IMR-90 (cell line): Measurements from ENCODE around the gene CLEC2D. TPM values are rescaled to one million over a fixed set of nuclear protein-coding genes. Genes with fewer than 3 reads are reported as not detected.

Experiments
- ATAC-seq: fragments of 200-7000 bp; cut with Tn5 transposase; 2 replicates; pipeline ENCODE4 v1.9.1; 2020; ENCODE audit warnings: low read depth, mild to moderate bottlenecking, moderate library complexity
- BruUV-seq: library from RNA; stranded (reverse); fragments of 400-500 nt; replicated peaks from 2 replicates; lab custom pipeline; 2021; lab: Mats Ljungman, UMichigan
- CTCF ChIA-PET: fragments of 300-600 bp; formaldehyde crosslinking; extraction: SDS; loops from one replicate; lab custom pipeline; 2021; ENCODE audit warnings: antibody characterized with exemption; lab: Yijun Ruan, JAX
- POLR2A ChIA-PET: fragments of 300-600 bp; sonication (Branson Sonifier 250); formaldehyde crosslinking; loops from one replicate; lab custom pipeline; 2022; ENCODE audit warnings: antibody characterized with exemption; ENCODE audit not compliant: unreplicated experiment; lab: Charles Lee
- DNase-seq: peaks from one replicate; pipeline ENCODE4 v3.0.0; 2013
- H2AFZ ChIP-seq: replicated peaks from 2 replicates; pipeline ENCODE3; 2013; ENCODE audit warnings: low read length, mild to moderate bottlenecking; ENCODE audit not compliant: poor library complexity
- H2AK5ac ChIP-seq: 2 replicates; pipeline ENCODE4 v1.6.1; 2013; ENCODE audit warnings: low read depth, low read length, inconsistent platforms
- H2AK9ac ChIP-seq: replicated peaks from 2 replicates; pipeline ENCODE3; 2013; ENCODE audit warnings: mild to moderate bottlenecking, low read depth, low read length, moderate library complexity; ENCODE audit not compliant: poor library complexity
- H2BK120ac ChIP-seq: 2 replicates; pipeline ENCODE4 v1.6.1; 2013; ENCODE audit warnings: low read depth, low read length, inconsistent platforms
- H2BK15ac ChIP-seq: 3 replicates; pipeline ENCODE4 v1.6.1; 2013; ENCODE audit warnings: low read depth, low read length, inconsistent platforms
- H2BK20ac ChIP-seq: 2 replicates; pipeline ENCODE4 v1.6.1; 2013; ENCODE audit warnings: low read depth, mild to moderate bottlenecking, inconsistent platforms, low read length, moderate library complexity
- H2BK5ac ChIP-seq: 2 replicates; pipeline ENCODE4 v1.6.1; 2013; ENCODE audit warnings: mild to moderate bottlenecking, low read depth, low read length, inconsistent platforms; ENCODE audit not compliant: poor library complexity, severe bottlenecking
- H3K14ac ChIP-seq: replicated peaks from 2 replicates; pipeline ENCODE4 v1.6.1; 2013; ENCODE audit warnings: low read depth, low read length, inconsistent platforms
- H3K18ac ChIP-seq: 2 replicates; pipeline ENCODE4 v1.6.1; 2013; ENCODE audit warnings: low read depth, low read length, control low read depth
- H3K23ac ChIP-seq: 2 replicates; pipeline ENCODE4 v1.6.1; 2013; ENCODE audit warnings: low read depth, low read length, inconsistent platforms
- H3K27ac ChIP-seq: 2 replicates; pipeline ENCODE4 v1.5.1; 2013; ENCODE audit warnings: mild to moderate bottlenecking, control low read depth, low read length; ENCODE audit not compliant: insufficient read depth
- H3K27me3 ChIP-seq: 2 replicates; pipeline ENCODE4 v1.6.1; 2013; ENCODE audit warnings: low read length; ENCODE audit not compliant: control insufficient read depth, insufficient read depth
- H3K36me3 ChIP-seq: 2 replicates; pipeline ENCODE4 v1.6.1; 2013; ENCODE audit warnings: low read length, mixed read lengths; ENCODE audit not compliant: control insufficient read depth, insufficient read depth
- H3K4ac ChIP-seq: 2 replicates; pipeline ENCODE4 v1.6.1; 2013; ENCODE audit warnings: low read depth, low read length, inconsistent platforms
- H3K4me1 ChIP-seq: 2 replicates; pipeline ENCODE4 v1.6.1; 2013; ENCODE audit warnings: low read length, mixed read lengths; ENCODE audit not compliant: control insufficient read depth, insufficient read depth
- H3K4me2 ChIP-seq: 2 replicates; pipeline ENCODE4 v1.6.1; 2013; ENCODE audit warnings: low read depth, mild to moderate bottlenecking, control low read depth, low read length, moderate library complexity
- H3K4me3 ChIP-seq: 2 replicates; pipeline ENCODE4 v1.5.1; 2013; ENCODE audit warnings: low read depth, mild to moderate bottlenecking, control low read depth, low read length, moderate library complexity; ENCODE audit not compliant: insufficient read depth
- H3K56ac ChIP-seq: 2 replicates; pipeline ENCODE4 v1.6.1; 2013; ENCODE audit warnings: low read length, inconsistent platforms; ENCODE audit not compliant: insufficient read depth; ENCODE audit errors: extremely low read depth
- H3K79me1 ChIP-seq, 2 experiments: 2 replicates each; pipeline ENCODE4 v1.6.1; 2013; ENCODE audit warnings: low read length in 2 of 2, inconsistent platforms in 1 of 2, low read depth in 1 of 2
- H3K9ac ChIP-seq: 2 replicates; pipeline ENCODE4 v1.6.1; 2013; ENCODE audit warnings: low read depth, low read length, control low read depth
- H3K9me1 ChIP-seq: 2 replicates; pipeline ENCODE4 v1.6.1; 2013; ENCODE audit warnings: low read length, inconsistent platforms; ENCODE audit not compliant: insufficient read depth
- H3K9me3 ChIP-seq: 2 replicates; pipeline ENCODE4 v1.6.1; 2013; ENCODE audit warnings: low read length; ENCODE audit not compliant: control insufficient read depth, insufficient read depth
- H4K20me1 ChIP-seq: 2 replicates; pipeline ENCODE4 v1.6.1; 2013; ENCODE audit warnings: low read length, inconsistent platforms; ENCODE audit not compliant: insufficient read depth
- H4K5ac ChIP-seq: 2 replicates; pipeline ENCODE4 v1.6.1; 2013; ENCODE audit warnings: mild to moderate bottlenecking, low read depth, low read length, control low read depth
- H4K8ac ChIP-seq, 2 experiments: 2 replicates each; pipeline ENCODE4 v1.6.1; 2013; ENCODE audit warnings: low read depth in 2 of 2, low read length in 2 of 2, control low read depth in 1 of 2, inconsistent platforms in 1 of 2
- H4K91ac ChIP-seq: 2 replicates; pipeline ENCODE4 v1.6.1; 2013; ENCODE audit warnings: low read depth, low read length, inconsistent platforms; ENCODE audit not compliant: insufficient read depth
- BHLHE40 ChIP-seq: fragments of 150-350 bp; IDR thresholded peaks from 2 replicates; pipeline ENCODE4 v1.6.1; 2016; ENCODE audit warnings: mild to moderate bottlenecking, low read depth, low read length
- CEBPB ChIP-seq: IDR thresholded peaks from 2 replicates; pipeline ENCODE4 v1.6.1; 2012; ENCODE audit warnings: low read depth, low read length, improper control_type of control experiment
- CHD1 ChIP-seq: IDR thresholded peaks from 2 replicates; pipeline ENCODE4 v1.6.1; 2012; ENCODE audit warnings: low read depth, low read length, improper control_type of control experiment
- CTCF ChIP-seq: conservative IDR thresholded peaks from 2 replicates; pipeline ENCODE4 v1.5.1; 2012; ENCODE audit warnings: mild to moderate bottlenecking, low read depth, low read length, improper control_type of control experiment
- ELK1 ChIP-seq: fragments of 150-350 bp; IDR thresholded peaks from 2 replicates; pipeline ENCODE4 v1.6.1; 2016; ENCODE audit warnings: low read depth, mild to moderate bottlenecking, low read length, moderate library complexity, borderline replicate concordance
- FOS ChIP-seq: fragments of 150-350 bp; IDR thresholded peaks from 2 replicates; pipeline ENCODE4 v1.6.1; 2016; ENCODE audit warnings: low read depth, low read length
- MAFK ChIP-seq: IDR thresholded peaks from 2 replicates; pipeline ENCODE4 v1.6.1; 2012; ENCODE audit warnings: low read depth, low read length, improper control_type of control experiment
- MXI1 ChIP-seq: IDR thresholded peaks from 2 replicates; pipeline ENCODE4 v1.6.1; 2012; ENCODE audit warnings: low read depth, mild to moderate bottlenecking, low read length, moderate library complexity, borderline replicate concordance
- NFE2L2 ChIP-seq: fragments of 150-350 bp; IDR thresholded peaks from 2 replicates; pipeline ENCODE4 v1.6.1; 2016; ENCODE audit warnings: low read depth, mild to moderate bottlenecking, low read length
- POLR2A ChIP-seq: IDR thresholded peaks from 2 replicates; pipeline ENCODE4 v1.6.1; 2012; ENCODE audit warnings: mild to moderate bottlenecking, low read depth, low read length
- RAD21 ChIP-seq: IDR thresholded peaks from 2 replicates; pipeline ENCODE4 v1.6.1; 2012; ENCODE audit warnings: low read length, improper control_type of control experiment
- RCOR1 ChIP-seq: IDR thresholded peaks from 2 replicates; pipeline ENCODE4 v1.6.1; 2012; ENCODE audit warnings: mild to moderate bottlenecking, low read length, improper control_type of control experiment; ENCODE audit not compliant: insufficient replicate concordance
- RFX5 ChIP-seq: IDR thresholded peaks from 2 replicates; pipeline ENCODE4 v1.8.0; 2012; ENCODE audit warnings: low read depth, mild to moderate bottlenecking, low read length, moderate library complexity
- SMC3 ChIP-seq: fragments of 150-350 bp; IDR thresholded peaks from 2 replicates; pipeline ENCODE4 v1.6.1; 2016; ENCODE audit warnings: low read depth, mild to moderate bottlenecking, antibody characterized with exemption, low read length, moderate library complexity
- USF2 ChIP-seq: fragments of 150-350 bp; IDR thresholded peaks from 2 replicates; pipeline ENCODE4 v1.6.1; 2017; ENCODE audit warnings: mild to moderate bottlenecking, antibody characterized with exemption, low read length, low read depth
- WGBS, 2 experiments: methylation state at CpG; one replicate each; pipeline versions ENCODE4 v1.1.5 to v1.1.7; 2013; ENCODE audit warnings: missing lambda C conversion rate in 2 of 2; ENCODE audit not compliant: insufficient read length in 1 of 2; ENCODE audit errors: extremely low coverage in 2 of 2; 5-methylcytosine and 5-hydroxymethylcytosine counted together
- dilution Hi-C: fragments of 300-500 bp; cut with HindIII; formaldehyde crosslinking; loops from one replicate; pipeline ENCODE4 v1.14.3; 2018; ENCODE audit warnings: low sequenced_read_pairs; ENCODE audit not compliant: unreplicated experiment
- in situ Hi-C: fragments of 300-500 bp; cut with MboI; formaldehyde crosslinking; loops from 3 replicates; pipeline ENCODE4 v1.14.3; 2019; ENCODE audit warnings: low sequenced_read_pairs, inconsistent platforms, mixed read lengths
- intact Hi-C: fragments of 100-400 bp; cut with micrococcal nuclease; formaldehyde crosslinking; loops from 2 replicates; pipeline ENCODE4 v1.10.0; 2022
- polyA plus RNA-seq, 3 experiments: library from polyadenylated mRNA; depleted of rRNA; stranded (reverse); fragments of >200 nt; gene quantifications; 2 replicates each; pipeline ENCODE4 v1.2.3, GENCODE V29; 2012; ENCODE audit warnings: low replicate concordance in 1 of 3
- total RNA-seq: library from RNA; depleted of rRNA; stranded (reverse); fragments of >200 nt; gene quantifications from 2 replicates; pipeline ENCODE4 v1.2.3, GENCODE V29; 2012

The CLEC2D gene
- total and polyA plus RNA-seq, 2 of the 4 experiments (the other 2 are of a cell fraction): 0.72 to 1.2 TPM

DNA sequence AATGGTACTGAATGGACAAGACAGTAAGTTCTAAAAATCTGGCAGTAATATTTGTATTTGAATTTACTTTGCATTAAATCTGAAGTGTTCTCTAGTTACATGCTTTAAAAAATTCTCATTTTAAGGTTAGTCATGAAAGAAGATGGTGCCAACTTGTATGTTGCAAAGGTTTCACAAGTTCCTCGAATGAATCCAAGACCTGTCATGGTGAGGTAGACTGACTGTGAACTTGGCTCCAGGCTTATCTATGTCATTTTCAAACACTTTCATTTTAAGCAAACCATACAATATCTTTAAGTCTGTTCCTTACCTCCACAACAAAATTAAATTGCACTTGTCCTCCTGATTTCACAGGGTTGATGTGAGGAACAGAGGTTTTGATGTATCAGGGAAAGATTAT, 23.4 kb downstream of the CLEC2D start:
- Histone ChIP-seq H3K4me1 (no peaks in the 10 kb centered on the region), H3K4me2 (no peak overlapping the region), H2BK15ac (no peak overlapping the region), H3K27ac (no peak overlapping the region), H4K20me1 (no peaks in the 10 kb centered on the region), H3K79me1 (no peaks in the 10 kb centered on the region), H3K56ac (no peak overlapping the region), H2BK120ac (no peak overlapping the region), H3K9me1 (no peaks in the 10 kb centered on the region), H2BK20ac (no peak overlapping the region), H2AK5ac (no peak overlapping the region), H4K8ac (no peak overlapping the region), H3K9ac (no peak overlapping the region), H3K4ac (no peak overlapping the region), H3K14ac (no peak overlapping the region), H4K5ac (no peak overlapping the region), H2AFZ (no peak overlapping the region), H3K23ac (no peak overlapping the region), H2AK9ac (no peak overlapping the region), H3K18ac (no peak overlapping the region), H3K9me3 (no peaks in the 10 kb centered on the region), H2BK5ac (no peak overlapping the region), H3K4me3 (no peak overlapping the region), H4K91ac (no peak overlapping the region), H3K27me3 (no peaks in the 10 kb centered on the region), H3K36me3 (peaks cover 5% of the 10 kb centered on the region; the same call in 1 of the 2 replicates)
- ATAC-seq (no peak), DNase-seq (no peak)
- POLR2A ChIA-PET: no interaction called here
- dilution Hi-C loops (no loop called here), intact Hi-C loops (no loop called here), in situ Hi-C loops (no loop called here)
- no CpG with 5 or more reads among the region's 1 CpG for WGBS, 2 experiments
- CTCF ChIA-PET: no interaction called here
- BruUV-seq: no TSS peak
- TF ChIP-seq RCOR1 (no peak), RFX5 (no peak), MAFK (no peak), BHLHE40 (no peak), NFE2L2 (no peak), MXI1 (no peak), CTCF (no peak), ELK1 (no peak), RAD21 (no peak), CEBPB (no peak), CHD1 (no peak), SMC3 (no peak), POLR2A (no peak), FOS (no peak), USF2 (no peak)
